Superior temporal gyrus (tissue), 1 donor: ENCODE data around the gene STEAP1B.

Experiments used
- DNase-seq: peaks from one replicate; pipeline ENCODE4 v3.0.0-alpha.2; 2016; ENCODE audit errors: extremely low spot score

The STEAP1B gene

GRCh38 chr7:22371878-22372277, 128.1 kb downstream of the STEAP1B start:
- DNase-seq, result no peak
